ENCODE data around the gene KIF4A.

DNA sequence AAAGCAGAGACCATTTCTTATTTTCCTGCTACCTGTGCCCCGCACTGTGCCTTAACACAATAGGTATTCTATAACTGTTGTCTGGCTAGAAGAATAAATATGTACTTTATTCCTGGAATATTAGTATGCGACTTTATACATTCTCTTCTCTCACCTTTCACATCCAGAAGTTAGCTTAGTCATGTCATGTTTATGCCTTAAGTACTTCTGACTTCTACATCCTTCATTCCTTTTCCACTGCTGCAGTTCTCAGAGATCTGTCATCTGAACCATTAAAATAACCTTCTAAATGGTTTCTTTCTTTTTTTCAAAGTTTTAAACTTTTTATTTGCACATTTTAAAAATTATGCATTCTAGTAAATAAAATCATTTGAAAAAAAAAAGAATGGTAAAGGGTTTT lies 34.4 kb downstream of the KIF4A start:
- TF ChIP-seq, protein P1, sequence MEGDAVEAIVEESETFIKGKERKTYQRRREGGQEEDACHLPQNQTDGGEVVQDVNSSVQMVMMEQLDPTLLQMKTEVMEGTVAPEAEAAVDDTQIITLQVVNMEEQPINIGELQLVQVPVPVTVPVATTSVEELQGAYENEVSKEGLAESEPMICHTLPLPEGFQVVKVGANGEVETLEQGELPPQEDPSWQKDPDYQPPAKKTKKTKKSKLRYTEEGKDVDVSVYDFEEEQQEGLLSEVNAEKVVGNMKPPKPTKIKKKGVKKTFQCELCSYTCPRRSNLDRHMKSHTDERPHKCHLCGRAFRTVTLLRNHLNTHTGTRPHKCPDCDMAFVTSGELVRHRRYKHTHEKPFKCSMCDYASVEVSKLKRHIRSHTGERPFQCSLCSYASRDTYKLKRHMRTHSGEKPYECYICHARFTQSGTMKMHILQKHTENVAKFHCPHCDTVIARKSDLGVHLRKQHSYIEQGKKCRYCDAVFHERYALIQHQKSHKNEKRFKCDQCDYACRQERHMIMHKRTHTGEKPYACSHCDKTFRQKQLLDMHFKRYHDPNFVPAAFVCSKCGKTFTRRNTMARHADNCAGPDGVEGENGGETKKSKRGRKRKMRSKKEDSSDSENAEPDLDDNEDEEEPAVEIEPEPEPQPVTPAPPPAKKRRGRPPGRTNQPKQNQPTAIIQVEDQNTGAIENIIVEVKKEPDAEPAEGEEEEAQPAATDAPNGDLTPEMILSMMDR (IDR thresholded peaks at IDR 0.05) = no peak
- no peak for TF ChIP-seq POLR2A (IDR thresholded peaks at IDR 0.05)
- no peak for TF ChIP-seq EP300 (IDR thresholded peaks at IDR 0.05; ENCODE audit: low read depth)
